Measurements from ENCODE around the gene SEC24B.

The SEC24B gene

DNA sequence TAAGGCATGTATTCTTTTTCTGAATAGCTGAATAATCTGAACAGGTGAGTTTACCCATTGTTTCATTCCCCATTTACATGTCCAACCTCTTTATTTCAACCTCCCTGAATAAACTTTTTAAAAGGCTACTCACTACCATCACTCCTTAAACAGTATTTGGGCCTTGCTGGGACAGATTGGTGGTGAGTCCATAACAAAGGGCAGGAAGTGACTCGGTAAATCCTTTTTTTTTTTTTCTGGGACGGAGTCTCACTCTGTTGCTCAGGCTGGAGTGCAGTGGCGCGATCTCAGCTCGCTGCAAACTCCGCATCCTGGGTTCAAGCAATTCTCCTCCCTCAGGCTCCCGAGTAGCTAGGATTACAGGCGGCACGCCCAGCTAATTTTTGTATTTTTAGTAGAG is 23.4 kb upstream of the SEC24B start:
- no peak for TF ChIP-seq TEAD4 (IDR thresholded peaks at IDR 0.05)
- TF ChIP-seq TCF12 (IDR thresholded peaks at IDR 0.05; ENCODE audit: low read depth), result no peak
- no peak for TF ChIP-seq FOXM1 (IDR thresholded peaks at IDR 0.05; ENCODE audit: borderline replicate concordance, low read depth)
- no peak for TF ChIP-seq RAD21 (IDR thresholded peaks at IDR 0.05; ENCODE audit: low read depth)
- TF ChIP-seq TAF1 (IDR thresholded peaks at IDR 0.05; ENCODE audit: low read depth), result no peak
- TF ChIP-seq ZBTB7A (IDR thresholded peaks at IDR 0.05; ENCODE audit: low read depth), result no peak
- TF ChIP-seq EP300 (IDR thresholded peaks at IDR 0.05; ENCODE audit: borderline replicate concordance), result no peak
- TF ChIP-seq CREB1 (IDR thresholded peaks at IDR 0.05; ENCODE audit: low read depth), result no peak
- TF ChIP-seq MAX (IDR thresholded peaks at IDR 0.05), result no peak
- no peak for TF ChIP-seq NFIC (IDR thresholded peaks at IDR 0.05)
- TF ChIP-seq, protein P1, sequence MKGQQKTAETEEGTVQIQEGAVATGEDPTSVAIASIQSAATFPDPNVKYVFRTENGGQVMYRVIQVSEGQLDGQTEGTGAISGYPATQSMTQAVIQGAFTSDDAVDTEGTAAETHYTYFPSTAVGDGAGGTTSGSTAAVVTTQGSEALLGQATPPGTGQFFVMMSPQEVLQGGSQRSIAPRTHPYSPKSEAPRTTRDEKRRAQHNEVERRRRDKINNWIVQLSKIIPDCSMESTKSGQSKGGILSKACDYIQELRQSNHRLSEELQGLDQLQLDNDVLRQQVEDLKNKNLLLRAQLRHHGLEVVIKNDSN (IDR thresholded peaks at IDR 0.05), result no peak
- TF ChIP-seq CEBPB (IDR thresholded peaks at IDR 0.05), result no peak
- TF ChIP-seq, protein P2, sequence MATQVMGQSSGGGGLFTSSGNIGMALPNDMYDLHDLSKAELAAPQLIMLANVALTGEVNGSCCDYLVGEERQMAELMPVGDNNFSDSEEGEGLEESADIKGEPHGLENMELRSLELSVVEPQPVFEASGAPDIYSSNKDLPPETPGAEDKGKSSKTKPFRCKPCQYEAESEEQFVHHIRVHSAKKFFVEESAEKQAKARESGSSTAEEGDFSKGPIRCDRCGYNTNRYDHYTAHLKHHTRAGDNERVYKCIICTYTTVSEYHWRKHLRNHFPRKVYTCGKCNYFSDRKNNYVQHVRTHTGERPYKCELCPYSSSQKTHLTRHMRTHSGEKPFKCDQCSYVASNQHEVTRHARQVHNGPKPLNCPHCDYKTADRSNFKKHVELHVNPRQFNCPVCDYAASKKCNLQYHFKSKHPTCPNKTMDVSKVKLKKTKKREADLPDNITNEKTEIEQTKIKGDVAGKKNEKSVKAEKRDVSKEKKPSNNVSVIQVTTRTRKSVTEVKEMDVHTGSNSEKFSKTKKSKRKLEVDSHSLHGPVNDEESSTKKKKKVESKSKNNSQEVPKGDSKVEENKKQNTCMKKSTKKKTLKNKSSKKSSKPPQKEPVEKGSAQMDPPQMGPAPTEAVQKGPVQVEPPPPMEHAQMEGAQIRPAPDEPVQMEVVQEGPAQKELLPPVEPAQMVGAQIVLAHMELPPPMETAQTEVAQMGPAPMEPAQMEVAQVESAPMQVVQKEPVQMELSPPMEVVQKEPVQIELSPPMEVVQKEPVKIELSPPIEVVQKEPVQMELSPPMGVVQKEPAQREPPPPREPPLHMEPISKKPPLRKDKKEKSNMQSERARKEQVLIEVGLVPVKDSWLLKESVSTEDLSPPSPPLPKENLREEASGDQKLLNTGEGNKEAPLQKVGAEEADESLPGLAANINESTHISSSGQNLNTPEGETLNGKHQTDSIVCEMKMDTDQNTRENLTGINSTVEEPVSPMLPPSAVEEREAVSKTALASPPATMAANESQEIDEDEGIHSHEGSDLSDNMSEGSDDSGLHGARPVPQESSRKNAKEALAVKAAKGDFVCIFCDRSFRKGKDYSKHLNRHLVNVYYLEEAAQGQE (IDR thresholded peaks at IDR 0.05; ENCODE audit: low read depth), result no peak
- TF ChIP-seq EGR1 (IDR thresholded peaks at IDR 0.05), result no peak
- TF ChIP-seq YY1 (IDR thresholded peaks at IDR 0.05; ENCODE audit: low read depth), result no peak

GRCh38 chr4:109410776-109411175 is 22.8 kb upstream of the SEC24B start:
- TF ChIP-seq CREB1 (IDR thresholded peaks at IDR 0.05; ENCODE audit: low read depth) (no peak), TCF12 (IDR thresholded peaks at IDR 0.05; ENCODE audit: low read depth) (no peak), ZBTB7A (IDR thresholded peaks at IDR 0.05; ENCODE audit: low read depth) (no peak), EP300 (IDR thresholded peaks at IDR 0.05; ENCODE audit: borderline replicate concordance) (no peak), TAF1 (IDR thresholded peaks at IDR 0.05; ENCODE audit: low read depth) (no peak), CEBPB (IDR thresholded peaks at IDR 0.05) (no peak), FOXM1 (IDR thresholded peaks at IDR 0.05; ENCODE audit: borderline replicate concordance, low read depth) (no peak), TEAD4 (IDR thresholded peaks at IDR 0.05) (no peak), YY1 (IDR thresholded peaks at IDR 0.05; ENCODE audit: low read depth) (no peak), RAD21 (IDR thresholded peaks at IDR 0.05; ENCODE audit: low read depth) (no peak)
- TF ChIP-seq, protein P2 (IDR thresholded peaks at IDR 0.05; ENCODE audit: low read depth), result no peak
- TF ChIP-seq, protein P1 (IDR thresholded peaks at IDR 0.05), result no peak

GRCh38 chr4:109411964-109412363 is 21.7 kb upstream of the SEC24B start:
- no peak for TF ChIP-seq RAD21 (IDR thresholded peaks at IDR 0.05; ENCODE audit: low read depth)
- TF ChIP-seq, protein P1 (IDR thresholded peaks at IDR 0.05), result peak; percentile 39; the same call in 1 of the 2 replicates

- TF ChIP-seq RAD21 (IDR thresholded peaks at IDR 0.05; ENCODE audit: low read depth) (no peak), TAF1 (IDR thresholded peaks at IDR 0.05; ENCODE audit: low read depth) (no peak), TEAD4 (IDR thresholded peaks at IDR 0.05) (no peak), ZBTB7A (IDR thresholded peaks at IDR 0.05; ENCODE audit: low read depth) (no peak), CREB1 (IDR thresholded peaks at IDR 0.05; ENCODE audit: low read depth) (no peak), YY1 (IDR thresholded peaks at IDR 0.05; ENCODE audit: low read depth) (no peak), EGR1 (IDR thresholded peaks at IDR 0.05) (no peak), MAX (IDR thresholded peaks at IDR 0.05) (no peak), NFIC (IDR thresholded peaks at IDR 0.05) (no peak), EP300 (IDR thresholded peaks at IDR 0.05; ENCODE audit: borderline replicate concordance) (no peak), FOXM1 (IDR thresholded peaks at IDR 0.05; ENCODE audit: borderline replicate concordance, low read depth) (no peak), TCF12 (IDR thresholded peaks at IDR 0.05; ENCODE audit: low read depth) (no peak)
- TF ChIP-seq, protein P2 (IDR thresholded peaks at IDR 0.05; ENCODE audit: low read depth), result no peak
- TF ChIP-seq, protein P1 (IDR thresholded peaks at IDR 0.05), result no peak
Observed at GRCh38 chr4:109412776-109413175, 20.8 kb upstream of the SEC24B start.

All from Ishikawa (cell line).